ENCODE results near the gene C11orf21.

C11orf21 gene

GRCh38 chr11:2320568-2321310 is 19.0 kb upstream of the C11orf21 start:
- DNase-seq: no peak

GRCh38 chr11:2319791-2320472 is 18.2 kb upstream of the C11orf21 start:
- no peak for DNase-seq

GRCh38 chr11:2318707-2319106 is 17.0 kb upstream of the C11orf21 start:
- DNase-seq: no peak

GRCh38 chr11:2318123-2318522 is 16.4 kb upstream of the C11orf21 start:
- no peak for DNase-seq

- no peak for DNase-seq
These were observed 15.8 kb upstream of the C11orf21 start for GRCh38 chr11:2317354-2318050.

- DNase-seq: no peak
These were observed 15.2 kb upstream of the C11orf21 start for GRCh38 chr11:2316963-2317244.

- no peak for DNase-seq
These were observed 14.6 kb upstream of the C11orf21 start for GRCh38 chr11:2316169-2316962.

- no peak for DNase-seq
These were observed 13.9 kb upstream of the C11orf21 start for GRCh38 chr11:2315395-2316168.

- no peak for DNase-seq
These were observed 13.0 kb upstream of the C11orf21 start for GRCh38 chr11:2314525-2315394.

- DNase-seq: no peak
These were observed 12.4 kb upstream of the C11orf21 start for GRCh38 chr11:2314136-2314524.

GRCh38 chr11:2313051-2313951 is 11.6 kb upstream of the C11orf21 start:
- no peak for DNase-seq

- no peak for DNase-seq
These were observed 10.7 kb upstream of the C11orf21 start for GRCh38 chr11:2312232-2313042.

GRCh38 chr11:2311353-2312133 is 9.8 kb upstream of the C11orf21 start:
- DNase-seq: no peak

GRCh38 chr11:2310786-2311352 is 9.2 kb upstream of the C11orf21 start:
- no peak for DNase-seq

GRCh38 chr11:2310073-2310785 is 8.5 kb upstream of the C11orf21 start:
- DNase-seq: no peak

- DNase-seq: no peak
These were observed 7.7 kb upstream of the C11orf21 start for GRCh38 chr11:2309251-2310072.

- no peak for DNase-seq
These were observed 7.0 kb upstream of the C11orf21 start for GRCh38 chr11:2308713-2309112.

Measured in stimulated activated CD4-positive, alpha-beta T cell treated with anti-CD3 and anti-CD28 coated beads, Interleukin-15, amount 100 ng/mL, for 24 hours (primary cell).